ENCODE measurements around the gene SLC7A1. TPM values are rescaled to one million over a fixed set of nuclear protein-coding genes. Genes with fewer than 3 reads are reported as not detected.

The SLC7A1 gene
- total RNA-seq, 2 donors from 2014 or later: 8.6 to 19.5 TPM

- DNase-seq (ENCODE audit: low spot score): no peak
- no peak for TF ChIP-seq CTCF (IDR thresholded peaks at IDR 0.05)
- no peaks in the 10 kb centered on the region for H3K27me3 ChIP-seq
Observed at GRCh38 chr13:29619995-29620394, 24.5 kb upstream of the SLC7A1 start.

GRCh38 chr13:29613101-29613500, 17.6 kb upstream of the SLC7A1 start:
- H3K27ac ChIP-seq: no peak overlapping the region
- no peaks in the 10 kb centered on the region for H3K4me1 ChIP-seq
- H3K4me3 ChIP-seq: no peak overlapping the region
- peaks cover 0 to 7% of the 10 kb centered on the region in 2 donors for H3K9me3 ChIP-seq
- no peak for TF ChIP-seq CTCF (IDR thresholded peaks at IDR 0.05)
- no peaks in the 10 kb centered on the region for H3K27me3 ChIP-seq
- H3K36me3 ChIP-seq: no peaks in the 10 kb centered on the region
- DNase-seq (ENCODE audit: low spot score): no peak

More at GRCh38 chr13:29619995-29620394, 24.5 kb upstream of the SLC7A1 start:
- H3K4me3 ChIP-seq: no peak overlapping the region
- H3K4me1 ChIP-seq: no peaks in the 10 kb centered on the region
- H3K27ac ChIP-seq: no peak overlapping the region
- H3K9me3 ChIP-seq: peaks cover 0 to 12% of the 10 kb centered on the region in 2 donors
- H3K36me3 ChIP-seq: no peaks in the 10 kb centered on the region

GRCh38 chr13:29607465-29607864, 12.0 kb upstream of the SLC7A1 start:
- Histone ChIP-seq H3K4me1 (no peaks in the 10 kb centered on the region), H3K36me3 (no peaks in the 10 kb centered on the region), H3K9me3 (no peaks in the 10 kb centered on the region), H3K27me3 (no peaks in the 10 kb centered on the region), H3K27ac (no peak overlapping the region), H3K4me3 (no peak overlapping the region)
- DNase-seq (ENCODE audit: low spot score): no peak
- TF ChIP-seq CTCF (IDR thresholded peaks at IDR 0.05): no peak

GRCh38 chr13:29605860-29606526, 10.5 kb upstream of the SLC7A1 start:
- H3K27ac ChIP-seq: peak overlapping the region; percentile 55 to 85

GRCh38 chr13:29598321-29598720, 2.8 kb upstream of the SLC7A1 start:
- no peak for DNase-seq (ENCODE audit: low spot score)

More at GRCh38 chr13:29605860-29606526, 10.5 kb upstream of the SLC7A1 start:
- no peaks in the 10 kb centered on the region for H3K4me1 ChIP-seq
- H3K9me3 ChIP-seq: no peaks in the 10 kb centered on the region
- H3K4me3 ChIP-seq: no peak overlapping the region
- no peak for TF ChIP-seq CTCF (IDR thresholded peaks at IDR 0.05)
- no peak for DNase-seq (ENCODE audit: low spot score)
- no peaks in the 10 kb centered on the region for H3K27me3 ChIP-seq
- H3K36me3 ChIP-seq: no peaks in the 10 kb centered on the region

More at GRCh38 chr13:29598321-29598720, 2.8 kb upstream of the SLC7A1 start:
- no peaks in the 10 kb centered on the region for H3K36me3 ChIP-seq
- H3K4me3 ChIP-seq: no peak overlapping the region
- H3K27ac ChIP-seq: no peak overlapping the region
- peaks cover 0 to 7% of the 10 kb centered on the region in 2 donors for H3K4me1 ChIP-seq
- TF ChIP-seq CTCF (IDR thresholded peaks at IDR 0.05): no peak
- H3K27me3 ChIP-seq: no peaks in the 10 kb centered on the region
- no peaks in the 10 kb centered on the region for H3K9me3 ChIP-seq
